SH-SY5Y (cell line): ENCODE data around the gene KCNJ12.

Source experiments
- GATA2 ChIP-seq: IDR thresholded peaks from 2 replicates; pipeline ENCODE4 v1.6.1; 2011; ENCODE audit warnings: mild to moderate bottlenecking, low read depth, low read length
- GATA3 ChIP-seq: IDR thresholded peaks from 2 replicates; pipeline ENCODE4 v1.6.1; 2011; ENCODE audit warnings: low read depth, mild to moderate bottlenecking, low read length, moderate library complexity

Gene KCNJ12

GRCh38 chr17:21400816-21401593 lies 24.8 kb downstream of the KCNJ12 start:
- TF ChIP-seq GATA3 (no peak), GATA2 (no peak)

DNA sequence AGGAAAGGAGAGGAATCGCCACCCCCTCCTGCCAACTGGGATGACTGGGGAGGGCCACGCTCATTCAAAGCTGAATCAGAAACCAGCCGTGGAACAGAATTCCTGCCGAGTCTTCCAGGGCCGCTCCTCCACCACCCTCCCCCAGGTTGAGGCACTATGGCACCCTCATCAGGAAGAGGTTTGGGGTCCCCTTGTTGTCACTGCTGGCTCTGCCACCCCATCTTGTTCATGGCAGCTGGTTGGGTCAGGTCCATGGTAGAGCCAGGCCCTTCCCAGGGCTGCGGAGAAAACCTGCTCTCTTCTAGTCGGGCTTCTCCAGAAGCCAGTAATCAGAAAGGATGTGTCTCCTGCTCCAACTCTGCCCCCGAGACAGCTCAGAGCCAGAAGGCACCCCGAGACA lies 41.8 kb downstream of the KCNJ12 start:
- no peak for TF ChIP-seq GATA3
- TF ChIP-seq GATA2, result no peak

DNA sequence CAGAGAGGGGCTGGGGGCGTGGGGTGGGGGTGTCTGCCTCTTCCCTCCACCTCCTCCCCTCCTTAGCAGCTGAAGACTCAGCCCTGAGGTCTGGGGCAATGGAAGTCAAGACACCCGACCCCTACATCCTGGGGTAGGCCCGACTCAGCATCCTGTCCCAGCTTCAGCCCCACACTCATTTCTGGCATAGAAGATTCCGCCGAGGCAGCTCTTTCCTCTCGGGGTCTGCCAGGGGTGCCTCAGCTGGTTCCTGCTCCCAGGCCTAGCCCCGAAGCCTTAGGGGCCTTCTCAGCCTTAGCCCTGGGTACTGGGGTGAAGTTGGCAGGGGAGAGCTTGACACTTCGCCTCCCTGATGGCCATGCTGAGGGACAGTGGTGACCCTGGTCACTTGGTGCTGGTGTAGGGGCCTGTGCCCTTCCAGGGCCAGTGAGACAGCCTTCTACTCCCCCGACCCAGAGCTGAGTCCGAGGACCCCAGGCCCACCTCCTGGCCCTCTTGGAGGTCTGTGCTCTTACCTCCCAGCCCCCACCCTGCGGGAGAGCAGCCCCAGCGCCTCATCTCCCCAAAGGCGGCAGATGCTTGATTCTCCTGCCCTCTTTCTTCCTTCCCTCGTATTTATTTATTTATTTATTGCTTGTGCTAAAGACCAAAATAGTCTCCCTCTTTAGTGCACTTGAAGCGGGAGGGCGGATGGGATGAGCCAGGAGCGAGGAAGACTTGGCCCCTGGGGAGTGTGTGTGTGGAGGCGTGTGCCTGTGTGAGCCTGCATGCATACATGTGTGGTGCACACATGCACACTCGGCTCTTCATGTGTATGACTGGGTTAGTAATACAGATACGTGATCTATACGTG lies 42.5 kb downstream of the KCNJ12 start:
- TF ChIP-seq GATA2 (no peak), GATA3 (no peak)

DNA sequence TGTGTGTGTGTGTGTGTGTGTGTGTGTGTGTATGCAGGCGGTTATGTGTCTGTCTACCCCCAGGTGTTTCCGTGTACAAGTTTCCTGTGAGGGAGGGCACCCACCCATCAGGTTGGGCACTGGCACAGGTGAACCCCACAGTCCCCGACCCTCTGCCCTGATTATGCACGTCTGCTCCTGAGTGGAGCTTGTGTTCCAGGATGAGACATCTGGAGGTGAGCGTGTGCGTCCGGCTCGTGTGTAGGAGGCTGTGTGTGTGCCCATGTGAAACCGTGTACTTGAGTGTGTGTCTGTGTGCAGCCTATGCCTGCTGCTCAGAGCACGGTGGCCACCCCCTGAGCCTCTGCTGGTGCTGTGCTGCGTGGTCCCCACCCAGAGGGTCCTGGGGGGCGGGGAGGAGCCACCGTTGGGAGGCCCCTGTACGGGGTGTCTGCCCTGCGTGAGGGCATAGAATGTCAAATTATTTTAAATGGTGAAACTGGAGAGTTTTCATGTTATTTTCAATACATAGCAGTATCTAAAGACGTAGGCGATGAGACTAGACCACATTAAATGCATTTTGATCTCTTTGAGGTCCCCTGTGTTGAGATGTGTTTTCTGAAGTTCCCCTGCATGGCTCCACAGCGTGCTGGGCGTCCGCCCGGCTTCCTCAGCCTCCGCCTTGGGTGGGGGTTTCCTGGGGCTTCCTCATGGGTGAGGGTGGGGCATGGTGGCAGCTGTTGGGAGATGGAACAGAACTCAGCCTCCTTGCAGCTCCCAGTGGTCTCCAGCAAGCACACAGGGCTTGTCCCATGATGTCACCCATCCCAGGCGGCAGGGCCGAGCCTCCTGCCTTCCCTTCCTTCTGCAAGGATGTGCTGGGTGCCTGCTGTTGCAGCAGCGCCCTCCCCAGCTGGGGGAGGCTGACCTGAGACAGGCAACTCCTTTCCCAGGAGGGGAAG lies 43.4 kb downstream of the KCNJ12 start:
- no peak for TF ChIP-seq GATA2
- no peak for TF ChIP-seq GATA3

DNA sequence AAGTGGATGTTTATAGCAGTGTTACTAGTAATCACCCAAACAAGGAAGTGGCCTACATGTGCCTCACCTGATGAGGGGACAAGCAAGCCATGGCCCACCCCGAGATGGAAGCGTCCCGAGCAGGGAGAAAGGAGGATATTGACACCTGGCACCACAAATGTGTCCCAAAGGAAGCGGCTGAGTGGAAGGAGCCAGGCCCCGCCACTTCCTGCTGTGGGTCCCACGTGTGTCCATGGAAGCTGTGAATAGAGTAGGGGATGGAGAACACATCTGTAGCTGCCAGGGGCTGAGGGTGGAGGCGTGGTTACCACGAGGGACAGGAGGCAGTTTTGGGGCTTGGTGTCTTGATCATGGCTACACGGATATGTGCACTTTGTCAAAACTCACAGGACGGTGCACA lies 49.2 kb downstream of the KCNJ12 start:
- TF ChIP-seq GATA2 (no peak), GATA3 (no peak)

- no peak for TF ChIP-seq GATA3
- TF ChIP-seq GATA2, result no peak
Observed at GRCh38 chr17:21425736-21426135, 49.6 kb downstream of the KCNJ12 start.

GRCh38 chr17:21445091-21445650 lies 69.0 kb downstream of the KCNJ12 start:
- peak; percentile 65 for TF ChIP-seq GATA3
- TF ChIP-seq GATA2, result peak; percentile 55

DNA sequence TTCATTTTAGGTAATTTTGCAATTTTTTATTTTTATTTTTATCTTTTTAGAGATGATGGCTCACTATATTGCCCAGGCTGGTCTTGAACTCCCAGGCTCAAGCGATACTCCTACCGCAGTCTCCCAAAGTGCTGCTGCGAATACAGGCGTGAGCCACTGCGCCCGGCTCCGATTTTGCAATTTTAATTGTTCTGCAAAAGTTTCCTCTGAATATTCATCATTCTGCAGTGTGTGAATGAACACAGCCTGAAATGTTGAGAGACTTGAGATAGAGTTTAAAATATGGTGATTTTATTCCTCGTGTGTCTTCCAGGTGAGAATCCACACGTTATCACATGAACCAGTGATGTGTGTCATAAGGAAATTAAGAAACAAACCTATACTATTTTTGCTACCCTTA lies 75.8 kb downstream of the KCNJ12 start:
- TF ChIP-seq GATA3, result no peak
- TF ChIP-seq GATA2, result no peak

DNA sequence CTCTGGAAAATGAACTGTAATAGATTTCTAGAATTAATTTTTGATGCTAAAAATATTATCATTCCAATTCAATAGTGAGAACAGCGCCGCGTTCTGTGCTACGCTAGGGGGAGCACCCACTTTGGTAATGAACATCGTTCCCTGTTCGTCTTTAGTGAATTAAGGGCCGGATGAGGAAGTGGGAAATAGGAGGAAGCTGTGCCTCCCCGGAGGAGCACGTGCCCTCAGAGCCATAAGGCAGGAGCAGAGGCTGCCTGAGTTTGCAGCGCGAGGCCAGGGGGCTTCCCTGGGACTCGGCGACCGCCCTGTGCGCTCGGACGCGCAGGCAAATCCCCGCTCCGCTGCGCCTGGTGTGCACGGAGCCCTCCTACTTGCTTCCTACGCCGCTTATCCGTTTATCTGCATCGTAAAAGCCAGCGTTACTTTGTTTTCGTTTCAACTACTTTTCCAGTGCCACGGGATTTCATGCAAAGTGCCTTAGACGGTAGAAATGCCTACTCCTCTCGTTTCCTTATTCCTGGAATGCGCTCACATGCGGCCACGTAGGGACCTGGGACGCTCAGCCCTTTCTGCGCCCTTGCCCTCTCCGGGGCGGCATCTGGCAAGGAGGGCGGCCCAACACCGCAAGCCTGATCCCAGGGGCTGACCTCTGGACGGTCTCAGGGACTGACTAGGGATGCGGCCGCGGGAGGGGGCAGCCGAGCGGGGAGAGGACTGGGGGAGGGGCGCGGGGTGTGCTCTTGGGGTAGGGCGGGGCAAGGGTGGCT lies 76.4 kb downstream of the KCNJ12 start:
- no peak for TF ChIP-seq GATA2
- no peak for TF ChIP-seq GATA3

- TF ChIP-seq GATA3 (no peak), GATA2 (no peak)
Observed at GRCh38 chr17:21453144-21453898, 77.2 kb downstream of the KCNJ12 start.

- no peak for TF ChIP-seq GATA2
Observed at GRCh38 chr17:21454441-21454840, 78.3 kb downstream of the KCNJ12 start.

DNA sequence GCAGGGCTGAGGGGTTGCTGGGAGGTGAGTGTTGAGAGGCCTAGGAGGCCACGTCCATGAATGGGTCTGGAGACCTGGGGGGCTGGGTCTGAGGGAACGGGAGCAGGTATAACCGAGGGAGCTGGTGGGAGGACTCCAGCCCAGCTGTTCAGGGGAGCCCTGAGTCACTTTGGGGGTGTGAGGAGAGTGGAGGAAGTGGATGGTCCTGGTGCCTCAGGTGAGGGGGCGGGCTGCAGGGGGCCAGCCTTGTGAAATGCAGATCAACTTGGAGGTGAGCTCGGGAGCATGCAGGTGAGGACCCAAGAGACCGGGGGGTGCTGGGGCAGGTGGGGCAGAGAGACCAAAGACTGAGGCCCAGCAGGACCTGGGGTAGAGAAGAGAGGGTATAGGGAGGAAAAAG lies 79.6 kb downstream of the KCNJ12 start:
- TF ChIP-seq GATA3 (no peak), GATA2 (no peak)
